Retinal pigment epithelial cell (primary cell): ENCODE measurements around the gene ZNF526.
A peak's percentile ranks its signal among the peaks of the same experiment; 100 is the strongest.

Experiments
- DNase-seq: peaks from one replicate; pipeline ENCODE4 v3.0.0-alpha.2; 2010; ENCODE audit warnings: low read depth
- H3K4me3 ChIP-seq: 2 replicates; pipeline ENCODE4 v1.5.1; 2011; ENCODE audit warnings: mild to moderate bottlenecking, low read length, control low read depth, moderate library complexity
- TF ChIP-seq, protein P1 (sequence below): conservative IDR thresholded peaks from 2 replicates; pipeline ENCODE4 v1.5.1; 2011; ENCODE audit warnings: low read depth, low read length, control low read depth, inconsistent platforms

Gene ZNF526

DNA sequence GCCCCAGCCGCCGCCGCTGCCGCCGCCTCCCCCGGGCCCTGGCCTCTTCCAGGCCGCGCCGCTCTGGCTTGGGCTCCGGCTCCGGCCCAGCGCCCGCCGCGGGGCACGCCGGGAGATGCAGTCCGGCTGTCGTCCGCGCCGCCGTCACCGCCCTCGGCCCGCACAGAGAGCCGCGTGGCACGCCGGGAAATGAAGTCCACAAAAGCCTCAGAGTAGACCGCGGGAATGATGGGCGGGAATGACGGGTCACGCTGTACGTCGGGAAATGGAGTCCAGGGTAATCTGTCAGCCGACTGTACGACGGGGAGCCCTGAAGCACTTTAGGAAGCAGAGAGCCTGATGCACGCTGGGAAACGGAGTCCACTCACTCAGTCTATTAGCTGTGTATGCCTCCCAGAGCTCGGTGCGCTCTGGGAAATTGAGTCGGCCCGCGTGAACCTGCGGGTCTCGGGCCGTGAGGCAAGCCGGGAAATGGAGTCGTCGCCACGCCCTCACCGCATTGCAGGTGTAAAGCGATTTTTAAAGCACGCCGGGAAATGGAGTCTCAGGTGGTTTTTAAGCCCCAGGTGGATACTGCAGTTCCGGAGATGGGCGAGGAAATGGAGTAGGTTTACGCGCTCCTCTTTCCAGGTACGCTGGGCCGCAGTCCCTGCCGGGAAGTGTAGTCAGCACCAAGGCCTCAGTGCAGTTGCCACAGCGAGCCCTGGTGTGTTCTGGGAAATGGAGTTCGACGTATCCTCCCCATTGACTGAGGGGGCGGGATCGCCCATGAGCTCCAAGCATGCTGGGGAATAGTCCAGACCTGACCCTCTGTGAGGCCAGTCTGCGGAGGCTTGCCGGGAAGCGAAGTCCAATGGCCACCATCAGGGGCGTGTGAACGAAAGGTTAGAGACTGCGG, 22.6 kb downstream of the ZNF526 start, which contains the start of gene GSK3A:
Gene GSK3A (minus strand): TSS at position 91 of the 898 bp plus-strand sequence. CDS start 137 bp downstream, outside the sequence.
- H3K4me3 ChIP-seq = peak within 1 kb of the TSS; percentile 85
- DNase-seq = peak; percentile 99
- TF ChIP-seq, protein P1, sequence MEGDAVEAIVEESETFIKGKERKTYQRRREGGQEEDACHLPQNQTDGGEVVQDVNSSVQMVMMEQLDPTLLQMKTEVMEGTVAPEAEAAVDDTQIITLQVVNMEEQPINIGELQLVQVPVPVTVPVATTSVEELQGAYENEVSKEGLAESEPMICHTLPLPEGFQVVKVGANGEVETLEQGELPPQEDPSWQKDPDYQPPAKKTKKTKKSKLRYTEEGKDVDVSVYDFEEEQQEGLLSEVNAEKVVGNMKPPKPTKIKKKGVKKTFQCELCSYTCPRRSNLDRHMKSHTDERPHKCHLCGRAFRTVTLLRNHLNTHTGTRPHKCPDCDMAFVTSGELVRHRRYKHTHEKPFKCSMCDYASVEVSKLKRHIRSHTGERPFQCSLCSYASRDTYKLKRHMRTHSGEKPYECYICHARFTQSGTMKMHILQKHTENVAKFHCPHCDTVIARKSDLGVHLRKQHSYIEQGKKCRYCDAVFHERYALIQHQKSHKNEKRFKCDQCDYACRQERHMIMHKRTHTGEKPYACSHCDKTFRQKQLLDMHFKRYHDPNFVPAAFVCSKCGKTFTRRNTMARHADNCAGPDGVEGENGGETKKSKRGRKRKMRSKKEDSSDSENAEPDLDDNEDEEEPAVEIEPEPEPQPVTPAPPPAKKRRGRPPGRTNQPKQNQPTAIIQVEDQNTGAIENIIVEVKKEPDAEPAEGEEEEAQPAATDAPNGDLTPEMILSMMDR = no peak

DNA sequence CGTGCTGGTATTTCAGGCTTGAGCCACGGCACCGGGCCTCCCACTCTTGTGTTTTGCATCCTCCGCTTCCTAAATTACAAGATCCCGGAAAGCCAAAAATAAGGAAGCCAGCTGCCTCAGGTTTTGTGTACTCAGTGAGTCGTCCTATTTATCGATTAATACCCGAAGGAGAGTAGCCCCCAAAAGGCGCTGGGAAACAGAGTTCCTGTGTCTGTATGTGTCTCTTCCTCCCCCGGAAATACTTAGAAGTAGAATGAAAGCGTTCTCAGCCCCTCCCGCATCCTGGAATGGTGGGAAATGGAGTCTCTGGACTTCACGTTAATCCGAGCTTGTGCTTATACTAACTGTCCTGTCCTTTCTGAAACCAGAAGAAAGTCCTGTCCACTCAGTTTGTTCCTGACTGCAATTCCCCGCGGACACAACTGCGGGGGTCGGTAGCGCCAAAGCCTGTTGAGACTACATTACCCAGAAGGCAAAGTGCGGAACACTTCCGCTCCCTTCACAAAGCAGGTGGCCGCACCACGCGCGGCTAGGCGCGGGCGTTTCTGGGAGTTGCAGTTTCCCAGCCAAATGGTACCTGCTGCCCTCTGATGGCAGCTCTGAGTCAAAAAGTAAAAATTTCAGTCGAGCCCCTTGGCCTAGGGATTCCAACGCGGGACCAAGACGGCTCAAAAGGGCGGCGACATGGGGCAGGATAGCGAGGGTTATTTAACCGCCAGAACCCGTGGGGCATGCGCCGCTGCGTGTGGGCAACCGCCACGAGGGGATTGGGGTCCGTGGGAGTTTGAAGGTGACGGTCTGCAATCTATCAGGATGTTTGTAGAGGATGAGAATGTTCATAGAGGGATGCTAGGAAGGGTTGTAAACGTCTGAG, 24.5 kb downstream of the ZNF526 start:
- TF ChIP-seq, protein P1 = peak; percentile 66
- peak; percentile 82 for DNase-seq
- H3K4me3 ChIP-seq = peak overlapping the region; percentile 80

DNA sequence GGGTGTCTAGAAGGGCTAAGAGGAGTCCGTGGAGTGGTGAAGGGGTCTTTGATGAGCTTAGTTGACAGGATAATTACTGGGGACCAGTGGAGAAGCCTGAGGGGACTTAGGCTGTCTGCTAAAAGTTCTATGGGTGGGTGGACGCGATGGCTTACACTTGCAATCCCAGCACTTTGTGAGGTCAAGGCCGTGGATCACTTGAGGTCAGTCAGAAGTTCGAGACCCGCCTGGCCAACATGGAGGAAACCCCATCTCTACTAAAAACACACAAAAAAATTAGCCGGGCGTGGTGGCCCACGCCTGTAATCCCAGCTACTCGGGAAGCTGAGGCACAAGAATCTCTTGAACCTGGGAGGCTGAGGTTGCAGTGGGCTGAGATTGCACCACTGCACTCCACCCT, 25.1 kb downstream of the ZNF526 start:
- TF ChIP-seq, protein P1 = no peak
- no peak for DNase-seq
- H3K4me3 ChIP-seq = no peak overlapping the region

DNA sequence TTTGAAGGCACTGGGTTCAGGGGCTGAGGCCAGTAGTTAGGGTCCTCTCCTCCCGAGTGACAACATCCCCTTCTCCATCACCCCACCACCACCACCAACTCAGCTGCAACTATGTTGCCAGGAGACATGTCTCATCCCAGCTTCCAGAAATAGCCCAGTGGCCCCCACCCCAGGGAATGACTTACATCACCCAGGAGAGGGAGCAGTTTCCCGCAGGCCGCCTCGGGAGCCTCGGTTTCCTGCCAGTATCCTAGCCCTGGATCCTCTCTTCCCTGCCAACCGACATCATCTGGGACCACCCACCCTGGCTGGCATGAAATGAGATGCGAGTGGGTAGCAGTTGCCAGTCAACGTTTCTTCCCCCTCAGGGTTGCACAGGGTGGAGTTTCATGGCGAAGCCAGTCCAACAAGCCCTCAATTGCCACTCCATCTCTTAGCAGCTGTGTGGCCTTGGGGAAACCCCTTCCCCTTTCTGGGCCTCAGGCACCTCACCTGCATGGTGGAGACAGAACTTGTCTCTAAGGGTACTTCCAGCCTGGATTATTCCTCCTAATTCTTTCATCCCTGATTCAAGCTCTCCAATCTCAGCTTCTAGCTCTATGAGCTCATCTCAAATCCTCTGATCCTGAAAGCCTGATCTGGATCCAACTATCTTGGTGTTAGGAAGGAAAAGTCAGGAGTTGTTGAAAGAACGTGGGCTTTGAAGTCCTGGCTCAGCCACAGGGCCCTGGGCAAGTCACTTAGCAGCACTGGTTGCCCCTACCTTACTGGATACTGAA, 26.2 kb downstream of the ZNF526 start:
- TF ChIP-seq, protein P1 = peak; percentile 74
- DNase-seq = no peak
- H3K4me3 ChIP-seq = no peak overlapping the region

DNA sequence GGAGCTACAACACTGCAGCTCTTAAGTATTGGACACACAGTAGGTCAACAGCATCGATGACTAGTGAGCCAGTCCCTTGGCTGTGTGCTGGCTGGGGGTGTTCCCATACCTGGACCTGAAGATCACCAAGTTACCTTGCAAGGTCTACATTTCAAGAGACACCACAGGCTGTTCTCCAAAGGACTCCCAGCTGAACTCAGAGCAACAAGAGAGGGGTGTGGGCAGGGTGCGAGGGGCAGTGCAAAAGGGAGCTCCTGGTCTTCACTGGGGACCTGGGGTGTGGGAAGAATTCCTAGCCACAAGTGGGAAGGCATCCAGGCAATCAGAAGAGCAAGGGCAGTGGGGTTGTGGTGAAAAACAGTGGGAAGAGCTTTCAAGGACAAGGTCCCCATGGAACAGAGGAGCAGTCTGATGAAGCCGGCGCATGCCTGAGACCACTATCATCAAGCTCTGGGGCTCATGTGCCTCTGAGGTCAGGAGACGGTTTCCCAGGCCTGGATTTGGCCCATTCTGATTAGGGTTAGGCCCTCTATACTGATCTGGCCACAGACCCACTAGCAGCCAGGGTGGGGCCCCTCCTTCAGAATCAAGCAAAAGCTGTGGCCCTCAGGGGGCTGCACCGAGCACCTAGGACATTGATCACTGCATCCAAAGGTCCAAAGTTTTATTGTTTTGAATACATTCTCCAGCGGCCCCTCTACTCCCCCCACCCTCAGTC, 27.0 kb downstream of the ZNF526 start:
- H3K4me3 ChIP-seq = no peak overlapping the region
- no peak for DNase-seq
- TF ChIP-seq, protein P1 = no peak

DNA sequence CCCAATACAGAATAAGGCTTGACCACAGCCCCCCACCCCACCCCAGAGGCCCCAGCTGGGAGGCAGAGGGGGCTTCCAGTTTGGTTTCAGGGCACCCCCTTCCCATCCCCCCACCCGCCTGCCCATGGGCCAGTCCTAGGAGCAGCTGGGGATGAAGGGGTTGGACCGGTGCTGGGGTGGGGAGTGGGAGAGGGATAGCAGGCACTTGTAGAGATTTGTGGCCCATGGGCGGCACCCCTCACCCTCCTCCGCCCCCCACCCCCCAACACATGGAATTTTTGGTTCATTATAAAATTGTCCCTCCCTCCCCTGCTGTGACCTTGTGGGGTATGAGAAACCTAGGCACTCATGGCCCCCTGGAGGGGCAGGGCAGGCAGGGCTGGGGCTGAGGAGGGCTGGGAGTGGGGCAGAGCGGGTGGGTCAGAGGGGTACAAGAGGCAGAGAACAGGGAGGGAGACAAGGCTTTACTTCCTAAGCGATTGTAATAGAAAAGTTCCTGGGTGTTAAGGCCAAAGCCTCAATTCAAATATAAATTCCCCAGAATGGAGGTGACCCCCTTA, 27.6 kb downstream of the ZNF526 start:
- TF ChIP-seq, protein P1 = no peak
- DNase-seq = no peak
- no peak overlapping the region for H3K4me3 ChIP-seq
